K562 (cell line): ENCODE measurements around the gene PRXL2B.

ENCODE experiments used
- BRF2 ChIP-seq: IDR thresholded peaks from 3 replicates; pipeline ENCODE4 v1.6.1; 2011; ENCODE audit warnings: borderline replicate concordance, mild to moderate bottlenecking; ENCODE audit not compliant: insufficient read length, insufficient read depth
- CEBPB ChIP-seq: fragments of 450-650 bp; IDR thresholded peaks from 2 replicates; pipeline ENCODE4 v1.6.1; 2016; ENCODE audit warnings: missing genetic modification characterization, missing compliant biosample characterization
- E4F1 ChIP-seq: fragments of 250-450 bp; sonication (Bioruptor Pico); IDR thresholded peaks from 2 replicates; pipeline ENCODE4 v1.5.0; 2021; ENCODE audit warnings: mild to moderate bottlenecking, borderline replicate concordance
- EGR1 ChIP-seq: fragments of 450-650 bp; conservative IDR thresholded peaks from 2 replicates; pipeline ENCODE4 v1.6.1; 2017; ENCODE audit warnings: mild to moderate bottlenecking
- EP300 ChIP-seq: IDR thresholded peaks from 2 replicates; pipeline ENCODE4 v1.6.1; 2012; ENCODE audit warnings: low read length, improper control_type of control experiment
- ETS2 ChIP-seq: IDR thresholded peaks from 2 replicates; pipeline ENCODE4 v1.6.1; 2016; ENCODE audit warnings: borderline replicate concordance, missing genetic modification characterization, mild to moderate bottlenecking, moderate library complexity, missing compliant biosample characterization; ENCODE audit not compliant: poor library complexity, severe bottlenecking
- POLR2AphosphoS5 ChIP-seq: IDR thresholded peaks from 2 replicates; pipeline ENCODE4 v1.6.1; 2011; ENCODE audit warnings: mild to moderate bottlenecking, low read depth, low read length, moderate library complexity; ENCODE audit not compliant: control insufficient read depth, insufficient read depth
- SIN3A ChIP-seq, 2 experiments: fragments of 150-350 bp in 1 of 2; IDR thresholded peaks; 2 replicates each; pipeline ENCODE4 v1.6.1; 2011 to 2016; ENCODE audit warnings: borderline replicate concordance in 2 of 2, low read depth in 2 of 2, low read length in 2 of 2, mild to moderate bottlenecking in 2 of 2, moderate library complexity in 2 of 2; ENCODE audit not compliant: control insufficient read depth in 1 of 2
- TRIM24 ChIP-seq, 2 experiments: fragments of 450-650 bp; IDR thresholded peaks; 2 replicates each; pipeline ENCODE4 v1.6.1; 2016

GRCh38 chr1:2569060-2569459, 17.5 kb upstream of the PRXL2B start:
- TF ChIP-seq TRIM24 (IDR thresholded peaks at IDR 0.05) (no peak), EP300 (no peak), EGR1 (no peak), BRF2 (no peak), CEBPB (tag) (no peak), SIN3A (IDR thresholded peaks at IDR 0.05; ENCODE audit: borderline replicate concordance in 2 of 2, control insufficient read depth in 1 of 2, low read depth in 2 of 2, low read length in 2 of 2) (no peak), ETS2 (tag) (no peak), E4F1 (CRISPR knock-in tag) (no peak), POLR2AphosphoS5 (no peak)
